IMR-90 (cell line): Measurements from ENCODE around the gene GP1BA. TPM values are rescaled to one million over a fixed set of nuclear protein-coding genes. Genes with fewer than 3 reads are reported as not detected.
A peak's percentile ranks its signal among the peaks of the same experiment; 100 is the strongest.

Experiments used
- ATAC-seq: fragments of 200-7000 bp; cut with Tn5 transposase; 2 replicates; pipeline ENCODE4 v1.9.1; 2020; ENCODE audit warnings: low read depth, mild to moderate bottlenecking, moderate library complexity
- BruUV-seq: library from RNA; stranded (reverse); fragments of 400-500 nt; replicated peaks from 2 replicates; lab custom pipeline; 2021; lab: Mats Ljungman, UMichigan
- CTCF ChIA-PET: fragments of 300-600 bp; formaldehyde crosslinking; extraction: SDS; loops from one replicate; lab custom pipeline; 2021; ENCODE audit warnings: antibody characterized with exemption; lab: Yijun Ruan, JAX
- POLR2A ChIA-PET: fragments of 300-600 bp; sonication (Branson Sonifier 250); formaldehyde crosslinking; loops from one replicate; lab custom pipeline; 2022; ENCODE audit warnings: antibody characterized with exemption; ENCODE audit not compliant: unreplicated experiment; lab: Charles Lee
- DNase-seq: peaks from one replicate; pipeline ENCODE4 v3.0.0; 2013
- H2AFZ ChIP-seq: replicated peaks from 2 replicates; pipeline ENCODE3; 2013; ENCODE audit warnings: low read length, mild to moderate bottlenecking; ENCODE audit not compliant: poor library complexity
- H2AK5ac ChIP-seq: 2 replicates; pipeline ENCODE4 v1.6.1; 2013; ENCODE audit warnings: low read depth, low read length, inconsistent platforms
- H2AK9ac ChIP-seq: replicated peaks from 2 replicates; pipeline ENCODE3; 2013; ENCODE audit warnings: mild to moderate bottlenecking, low read depth, low read length, moderate library complexity; ENCODE audit not compliant: poor library complexity
- H2BK120ac ChIP-seq: 2 replicates; pipeline ENCODE4 v1.6.1; 2013; ENCODE audit warnings: low read depth, low read length, inconsistent platforms
- H2BK15ac ChIP-seq: 3 replicates; pipeline ENCODE4 v1.6.1; 2013; ENCODE audit warnings: low read depth, low read length, inconsistent platforms
- H2BK20ac ChIP-seq: 2 replicates; pipeline ENCODE4 v1.6.1; 2013; ENCODE audit warnings: low read depth, mild to moderate bottlenecking, inconsistent platforms, low read length, moderate library complexity
- H2BK5ac ChIP-seq: 2 replicates; pipeline ENCODE4 v1.6.1; 2013; ENCODE audit warnings: mild to moderate bottlenecking, low read depth, low read length, inconsistent platforms; ENCODE audit not compliant: poor library complexity, severe bottlenecking
- H3K14ac ChIP-seq: replicated peaks from 2 replicates; pipeline ENCODE4 v1.6.1; 2013; ENCODE audit warnings: low read depth, low read length, inconsistent platforms
- H3K18ac ChIP-seq: 2 replicates; pipeline ENCODE4 v1.6.1; 2013; ENCODE audit warnings: low read depth, low read length, control low read depth
- H3K23ac ChIP-seq: 2 replicates; pipeline ENCODE4 v1.6.1; 2013; ENCODE audit warnings: low read depth, low read length, inconsistent platforms
- H3K27ac ChIP-seq: 2 replicates; pipeline ENCODE4 v1.5.1; 2013; ENCODE audit warnings: mild to moderate bottlenecking, control low read depth, low read length; ENCODE audit not compliant: insufficient read depth
- H3K27me3 ChIP-seq: 2 replicates; pipeline ENCODE4 v1.6.1; 2013; ENCODE audit warnings: low read length; ENCODE audit not compliant: control insufficient read depth, insufficient read depth
- H3K36me3 ChIP-seq: 2 replicates; pipeline ENCODE4 v1.6.1; 2013; ENCODE audit warnings: low read length, mixed read lengths; ENCODE audit not compliant: control insufficient read depth, insufficient read depth
- H3K4ac ChIP-seq: 2 replicates; pipeline ENCODE4 v1.6.1; 2013; ENCODE audit warnings: low read depth, low read length, inconsistent platforms
- H3K4me1 ChIP-seq: 2 replicates; pipeline ENCODE4 v1.6.1; 2013; ENCODE audit warnings: low read length, mixed read lengths; ENCODE audit not compliant: control insufficient read depth, insufficient read depth
- H3K4me2 ChIP-seq: 2 replicates; pipeline ENCODE4 v1.6.1; 2013; ENCODE audit warnings: low read depth, mild to moderate bottlenecking, control low read depth, low read length, moderate library complexity
- H3K4me3 ChIP-seq: 2 replicates; pipeline ENCODE4 v1.5.1; 2013; ENCODE audit warnings: low read depth, mild to moderate bottlenecking, control low read depth, low read length, moderate library complexity; ENCODE audit not compliant: insufficient read depth
- H3K56ac ChIP-seq: 2 replicates; pipeline ENCODE4 v1.6.1; 2013; ENCODE audit warnings: low read length, inconsistent platforms; ENCODE audit not compliant: insufficient read depth; ENCODE audit errors: extremely low read depth
- H3K79me1 ChIP-seq, 2 experiments: 2 replicates each; pipeline ENCODE4 v1.6.1; 2013; ENCODE audit warnings: low read length in 2 of 2, inconsistent platforms in 1 of 2, low read depth in 1 of 2
- H3K9ac ChIP-seq: 2 replicates; pipeline ENCODE4 v1.6.1; 2013; ENCODE audit warnings: low read depth, low read length, control low read depth
- H3K9me1 ChIP-seq: 2 replicates; pipeline ENCODE4 v1.6.1; 2013; ENCODE audit warnings: low read length, inconsistent platforms; ENCODE audit not compliant: insufficient read depth
- H3K9me3 ChIP-seq: 2 replicates; pipeline ENCODE4 v1.6.1; 2013; ENCODE audit warnings: low read length; ENCODE audit not compliant: control insufficient read depth, insufficient read depth
- H4K20me1 ChIP-seq: 2 replicates; pipeline ENCODE4 v1.6.1; 2013; ENCODE audit warnings: low read length, inconsistent platforms; ENCODE audit not compliant: insufficient read depth
- H4K5ac ChIP-seq: 2 replicates; pipeline ENCODE4 v1.6.1; 2013; ENCODE audit warnings: mild to moderate bottlenecking, low read depth, low read length, control low read depth
- H4K8ac ChIP-seq, 2 experiments: 2 replicates each; pipeline ENCODE4 v1.6.1; 2013; ENCODE audit warnings: low read depth in 2 of 2, low read length in 2 of 2, control low read depth in 1 of 2, inconsistent platforms in 1 of 2
- H4K91ac ChIP-seq: 2 replicates; pipeline ENCODE4 v1.6.1; 2013; ENCODE audit warnings: low read depth, low read length, inconsistent platforms; ENCODE audit not compliant: insufficient read depth
- BHLHE40 ChIP-seq: fragments of 150-350 bp; IDR thresholded peaks from 2 replicates; pipeline ENCODE4 v1.6.1; 2016; ENCODE audit warnings: mild to moderate bottlenecking, low read depth, low read length
- CEBPB ChIP-seq: IDR thresholded peaks from 2 replicates; pipeline ENCODE4 v1.6.1; 2012; ENCODE audit warnings: low read depth, low read length, improper control_type of control experiment
- CHD1 ChIP-seq: IDR thresholded peaks from 2 replicates; pipeline ENCODE4 v1.6.1; 2012; ENCODE audit warnings: low read depth, low read length, improper control_type of control experiment
- MAFK ChIP-seq: IDR thresholded peaks from 2 replicates; pipeline ENCODE4 v1.6.1; 2012; ENCODE audit warnings: low read depth, low read length, improper control_type of control experiment
- MAZ ChIP-seq: IDR thresholded peaks from 2 replicates; pipeline ENCODE4 v1.6.1; 2012; ENCODE audit warnings: low read depth, mild to moderate bottlenecking, low read length, improper control_type of control experiment, moderate library complexity, borderline replicate concordance
- MXI1 ChIP-seq: IDR thresholded peaks from 2 replicates; pipeline ENCODE4 v1.6.1; 2012; ENCODE audit warnings: low read depth, mild to moderate bottlenecking, low read length, moderate library complexity, borderline replicate concordance
- NFE2L2 ChIP-seq: fragments of 150-350 bp; IDR thresholded peaks from 2 replicates; pipeline ENCODE4 v1.6.1; 2016; ENCODE audit warnings: low read depth, mild to moderate bottlenecking, low read length
- POLR2A ChIP-seq: IDR thresholded peaks from 2 replicates; pipeline ENCODE4 v1.6.1; 2012; ENCODE audit warnings: mild to moderate bottlenecking, low read depth, low read length
- RAD21 ChIP-seq: IDR thresholded peaks from 2 replicates; pipeline ENCODE4 v1.6.1; 2012; ENCODE audit warnings: low read length, improper control_type of control experiment
- RCOR1 ChIP-seq: IDR thresholded peaks from 2 replicates; pipeline ENCODE4 v1.6.1; 2012; ENCODE audit warnings: mild to moderate bottlenecking, low read length, improper control_type of control experiment; ENCODE audit not compliant: insufficient replicate concordance
- RFX5 ChIP-seq: IDR thresholded peaks from 2 replicates; pipeline ENCODE4 v1.8.0; 2012; ENCODE audit warnings: low read depth, mild to moderate bottlenecking, low read length, moderate library complexity
- SMC3 ChIP-seq: fragments of 150-350 bp; IDR thresholded peaks from 2 replicates; pipeline ENCODE4 v1.6.1; 2016; ENCODE audit warnings: low read depth, mild to moderate bottlenecking, antibody characterized with exemption, low read length, moderate library complexity
- WGBS, 2 experiments: methylation state at CpG; one replicate each; pipeline versions ENCODE4 v1.1.5 to v1.1.7; 2013; ENCODE audit warnings: missing lambda C conversion rate in 2 of 2; ENCODE audit not compliant: insufficient read length in 1 of 2; ENCODE audit errors: extremely low coverage in 2 of 2; 5-methylcytosine and 5-hydroxymethylcytosine counted together
- dilution Hi-C: fragments of 300-500 bp; cut with HindIII; formaldehyde crosslinking; loops from one replicate; pipeline ENCODE4 v1.14.3; 2018; ENCODE audit warnings: low sequenced_read_pairs; ENCODE audit not compliant: unreplicated experiment
- in situ Hi-C: fragments of 300-500 bp; cut with MboI; formaldehyde crosslinking; loops from 3 replicates; pipeline ENCODE4 v1.14.3; 2019; ENCODE audit warnings: low sequenced_read_pairs, inconsistent platforms, mixed read lengths
- intact Hi-C: fragments of 100-400 bp; cut with micrococcal nuclease; formaldehyde crosslinking; loops from 2 replicates; pipeline ENCODE4 v1.10.0; 2022
- polyA plus RNA-seq, 3 experiments: library from polyadenylated mRNA; depleted of rRNA; stranded (reverse); fragments of >200 nt; gene quantifications; 2 replicates each; pipeline ENCODE4 v1.2.3, GENCODE V29; 2012; ENCODE audit warnings: low replicate concordance in 1 of 3
- total RNA-seq: library from RNA; depleted of rRNA; stranded (reverse); fragments of >200 nt; gene quantifications from 2 replicates; pipeline ENCODE4 v1.2.3, GENCODE V29; 2012
- TF ChIP-seq, protein P1 (sequence below): fragments of 150-350 bp; IDR thresholded peaks from 2 replicates; pipeline ENCODE4 v1.6.1; 2017; ENCODE audit warnings: mild to moderate bottlenecking, antibody characterized with exemption, low read length, low read depth
- TF ChIP-seq, protein P2 (sequence below): fragments of 150-350 bp; IDR thresholded peaks from 2 replicates; pipeline ENCODE4 v1.6.1; 2016; ENCODE audit warnings: low read depth, mild to moderate bottlenecking, low read length, moderate library complexity, borderline replicate concordance
- TF ChIP-seq, protein P3 (sequence below): conservative IDR thresholded peaks from 2 replicates; pipeline ENCODE4 v1.5.1; 2012; ENCODE audit warnings: mild to moderate bottlenecking, low read depth, low read length, improper control_type of control experiment

GP1BA gene
- total and polyA plus RNA-seq, 2 of the 4 experiments (the other 2 are of a cell fraction): not detected

DNA sequence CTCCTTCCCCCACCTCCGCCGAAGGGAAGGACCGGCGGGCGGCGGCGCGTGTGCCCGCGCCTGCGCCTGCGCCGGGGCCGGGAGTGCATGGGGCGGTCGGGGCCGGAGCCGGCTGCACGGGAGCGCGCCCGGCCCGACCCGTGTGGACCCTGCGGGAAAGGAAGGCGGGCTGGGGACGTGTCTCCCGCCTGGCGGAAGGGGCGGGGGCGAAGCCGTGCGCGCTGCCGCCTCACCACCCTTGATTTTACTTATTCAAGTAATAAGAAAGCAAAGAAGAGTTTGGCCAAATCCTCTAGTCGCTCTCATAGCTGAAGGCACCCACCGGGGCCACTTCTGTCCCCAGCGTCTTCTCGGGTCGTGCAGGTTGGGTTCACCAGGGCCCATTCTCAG, 16.8 kb downstream of the GP1BA start:
- Histone ChIP-seq H3K56ac (peak overlapping the region; percentile 95), H3K4ac (peak overlapping the region; percentile 97), H3K9me1 (peaks cover 27% of the 10 kb centered on the region; the same call in 1 of the 2 replicates), H3K4me2 (peak overlapping the region; percentile 88), H3K27me3 (no peaks in the 10 kb centered on the region), H3K4me3 (peak overlapping the region; percentile 98), H2AFZ (peak overlapping the region; percentile 85), H2BK20ac (peak overlapping the region; percentile 94; the same call in 1 of the 2 replicates), H4K20me1 (peaks cover 46% of the 10 kb centered on the region), H2AK5ac (peak overlapping the region; percentile 79), H3K18ac (peak overlapping the region; percentile 71), H4K5ac (peak overlapping the region; percentile 61), H2AK9ac (peak overlapping the region; percentile 96), H4K8ac (peak overlapping the region; percentile 62 to 99), H3K36me3 (peaks cover 26% of the 10 kb centered on the region), H3K14ac (peak overlapping the region; percentile 98), H3K4me1 (peaks cover 38% of the 10 kb centered on the region), H3K27ac (peak overlapping the region; percentile 91), H2BK5ac (peak overlapping the region; percentile 90), H2BK15ac (peak overlapping the region; percentile 91; the same call in 1 of the 3 replicates), H2BK120ac (peak overlapping the region; percentile 95), H4K91ac (peak overlapping the region; percentile 91), H3K23ac (peak overlapping the region; percentile 94), H3K9me3 (no peaks in the 10 kb centered on the region), H3K9ac (peak overlapping the region; percentile 87), H3K79me1 (peaks cover 17 to 40% of the 10 kb centered on the region in 2 experiments; a peak in 3 of 4 replicates)
- in situ Hi-C loops (no loop called here), intact Hi-C loops (loop anchor here (1.0 kb wide), 2 partner anchors 18 to 38 kb away; partner anchors contain the start of genes CAMTA2 and SPAG7), dilution Hi-C loops (no loop called here)
- ATAC-seq: peak; percentile 62
- ChIA-PET CTCF (no interaction called here), POLR2A (interaction anchor here (0.6 to 3.5 kb wide), 6 partner anchors 8 to 392 kb away, joined by 3 to 19 read pairs (median 6); partner anchors contain the start of genes KIF1C and SPAG7)
- TF ChIP-seq, protein P1, sequence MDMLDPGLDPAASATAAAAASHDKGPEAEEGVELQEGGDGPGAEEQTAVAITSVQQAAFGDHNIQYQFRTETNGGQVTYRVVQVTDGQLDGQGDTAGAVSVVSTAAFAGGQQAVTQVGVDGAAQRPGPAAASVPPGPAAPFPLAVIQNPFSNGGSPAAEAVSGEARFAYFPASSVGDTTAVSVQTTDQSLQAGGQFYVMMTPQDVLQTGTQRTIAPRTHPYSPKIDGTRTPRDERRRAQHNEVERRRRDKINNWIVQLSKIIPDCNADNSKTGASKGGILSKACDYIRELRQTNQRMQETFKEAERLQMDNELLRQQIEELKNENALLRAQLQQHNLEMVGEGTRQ: peak; percentile 65
- TF ChIP-seq SMC3 (no peak), RCOR1 (peak; percentile 37), BHLHE40 (peak; percentile 41; the same call in 1 of the 2 replicates), RAD21 (no peak), MXI1 (0 out of 2 replicates have a peak, but pooled peaks have one; percentile 36), NFE2L2 (no peak), POLR2A (no peak; the same call in 1 of the 2 replicates), CHD1 (no peak), MAZ (no peak), MAFK (no peak), CEBPB (no peak), RFX5 (no peak)
- TF ChIP-seq, protein P2, sequence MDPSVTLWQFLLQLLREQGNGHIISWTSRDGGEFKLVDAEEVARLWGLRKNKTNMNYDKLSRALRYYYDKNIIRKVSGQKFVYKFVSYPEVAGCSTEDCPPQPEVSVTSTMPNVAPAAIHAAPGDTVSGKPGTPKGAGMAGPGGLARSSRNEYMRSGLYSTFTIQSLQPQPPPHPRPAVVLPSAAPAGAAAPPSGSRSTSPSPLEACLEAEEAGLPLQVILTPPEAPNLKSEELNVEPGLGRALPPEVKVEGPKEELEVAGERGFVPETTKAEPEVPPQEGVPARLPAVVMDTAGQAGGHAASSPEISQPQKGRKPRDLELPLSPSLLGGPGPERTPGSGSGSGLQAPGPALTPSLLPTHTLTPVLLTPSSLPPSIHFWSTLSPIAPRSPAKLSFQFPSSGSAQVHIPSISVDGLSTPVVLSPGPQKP: no peak
- TF ChIP-seq, protein P3, sequence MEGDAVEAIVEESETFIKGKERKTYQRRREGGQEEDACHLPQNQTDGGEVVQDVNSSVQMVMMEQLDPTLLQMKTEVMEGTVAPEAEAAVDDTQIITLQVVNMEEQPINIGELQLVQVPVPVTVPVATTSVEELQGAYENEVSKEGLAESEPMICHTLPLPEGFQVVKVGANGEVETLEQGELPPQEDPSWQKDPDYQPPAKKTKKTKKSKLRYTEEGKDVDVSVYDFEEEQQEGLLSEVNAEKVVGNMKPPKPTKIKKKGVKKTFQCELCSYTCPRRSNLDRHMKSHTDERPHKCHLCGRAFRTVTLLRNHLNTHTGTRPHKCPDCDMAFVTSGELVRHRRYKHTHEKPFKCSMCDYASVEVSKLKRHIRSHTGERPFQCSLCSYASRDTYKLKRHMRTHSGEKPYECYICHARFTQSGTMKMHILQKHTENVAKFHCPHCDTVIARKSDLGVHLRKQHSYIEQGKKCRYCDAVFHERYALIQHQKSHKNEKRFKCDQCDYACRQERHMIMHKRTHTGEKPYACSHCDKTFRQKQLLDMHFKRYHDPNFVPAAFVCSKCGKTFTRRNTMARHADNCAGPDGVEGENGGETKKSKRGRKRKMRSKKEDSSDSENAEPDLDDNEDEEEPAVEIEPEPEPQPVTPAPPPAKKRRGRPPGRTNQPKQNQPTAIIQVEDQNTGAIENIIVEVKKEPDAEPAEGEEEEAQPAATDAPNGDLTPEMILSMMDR: no peak
- no TSS peak for BruUV-seq
- WGBS, 2 experiments: 0% methylated on average over 2 of the region's 40 CpGs; no CpG with 5 or more reads in 1 of the 2 experiments
- peak; percentile 89 for DNase-seq
